HG02840 (cell line): ENCODE results near the gene PPM1D.
A peak's percentile ranks its signal among the peaks of the same experiment; 100 is the strongest.
"Not testable (repeated sequence)": the region's sequence is repeated elsewhere in the genome, so short reads cannot be mapped to it uniquely, and the experiment has no call there.

Source experiments
- ATAC-seq: cut with Tn5 transposase; IDR thresholded peaks from one replicate; pipeline ENCODE4 v1.9.1; 2021; ENCODE audit warnings: mild to moderate bottlenecking, moderate library complexity, moderate number of reproducible peaks; ENCODE audit not compliant: unreplicated experiment, low FRiP score

PPM1D gene

GRCh38 chr17:60592750-60593149 lies 7.2 kb upstream of the PPM1D start:
- no peak for ATAC-seq

GRCh38 chr17:60593441-60594036 lies 6.5 kb upstream of the PPM1D start:
- ATAC-seq = not testable (repeated sequence)

GRCh38 chr17:60594170-60594569 lies 5.8 kb upstream of the PPM1D start:
- ATAC-seq = not testable (repeated sequence)

GRCh38 chr17:60594734-60595133 lies 5.3 kb upstream of the PPM1D start:
- no peak for ATAC-seq

- no peak for ATAC-seq
Measured at GRCh38 chr17:60597297-60597696, 2.7 kb upstream of the PPM1D start.

GRCh38 chr17:60598001-60598736 lies 1.8 kb upstream of the PPM1D start:
- ATAC-seq = no peak

GRCh38 chr17:60599220-60599619 lies 773 bp upstream of the PPM1D start:
- ATAC-seq = no peak

- peak; percentile 16 for ATAC-seq
Measured at GRCh38 chr17:60600490-60601446, 775 bp downstream of the PPM1D start.

GRCh38 chr17:60601447-60602384 lies 1.7 kb downstream of the PPM1D start:
- no peak for ATAC-seq

- no peak for ATAC-seq
Measured at GRCh38 chr17:60602385-60602742, 2.4 kb downstream of the PPM1D start.

GRCh38 chr17:60602871-60603270 lies 2.9 kb downstream of the PPM1D start:
- ATAC-seq = no peak

GRCh38 chr17:60603477-60603876 lies 3.5 kb downstream of the PPM1D start:
- not testable (repeated sequence) for ATAC-seq

- no peak for ATAC-seq
Measured at GRCh38 chr17:60604686-60605334, 4.8 kb downstream of the PPM1D start.

GRCh38 chr17:60606036-60606435 lies 6.0 kb downstream of the PPM1D start:
- ATAC-seq = no peak

- no peak for ATAC-seq
Measured at GRCh38 chr17:60610473-60610872, 10.5 kb downstream of the PPM1D start.

GRCh38 chr17:60611321-60611720 lies 11.3 kb downstream of the PPM1D start:
- ATAC-seq = not testable (repeated sequence)

- ATAC-seq = no peak
Measured at GRCh38 chr17:60613325-60613724, 13.3 kb downstream of the PPM1D start.

GRCh38 chr17:60613796-60614195 lies 13.8 kb downstream of the PPM1D start:
- ATAC-seq = not testable (repeated sequence)

GRCh38 chr17:60614247-60614646 lies 14.3 kb downstream of the PPM1D start:
- ATAC-seq = not testable (repeated sequence)

GRCh38 chr17:60615108-60615507 lies 15.1 kb downstream of the PPM1D start:
- no peak for ATAC-seq
